ENCODE measurements around the gene MGST3.
A peak's percentile ranks its signal among the peaks of the same experiment; 100 is the strongest.
"Not testable (repeated sequence)": the region's sequence is repeated elsewhere in the genome, so short reads cannot be mapped to it uniquely, and the experiment has no call there.

The MGST3 gene

GRCh38 chr1:165644064-165644735 lies 13.2 kb downstream of the MGST3 start:
- Histone ChIP-seq H3K4me3 (no peak overlapping the region), H3K9ac (ENCODE audit: insufficient read length) (no peak overlapping the region), H3K9me3 (ENCODE audit: low read depth, low read length) (no peaks in the 10 kb centered on the region), H3K27ac (no peak overlapping the region), H3K36me3 (ENCODE audit: insufficient read depth, low read length) (peaks cover 5% of the 10 kb centered on the region; the same call in 1 of the 2 replicates)
- TF ChIP-seq FOXP2 (optimal IDR thresholded peaks at IDR 0.05; ENCODE audit: control extremely low read depth, extremely low read length, insufficient read depth) (no peak), EZH2 (IDR thresholded peaks at IDR 0.05) (no peak), POLR2AphosphoS5 (IDR thresholded peaks at IDR 0.05; ENCODE audit: borderline replicate concordance, low read depth, low read length) (no peak)
- DNase-seq (ENCODE audit: low read depth, low spot score) = no peak

- peak; percentile 40 for DNase-seq (ENCODE audit: low read depth, low spot score)
- peaks cover 4% of the 10 kb centered on the region for H3K36me3 ChIP-seq (ENCODE audit: insufficient read depth, low read length)
- no peak overlapping the region for H3K9ac ChIP-seq (ENCODE audit: insufficient read length)
- H3K9me3 ChIP-seq (ENCODE audit: low read depth, low read length) = no peaks in the 10 kb centered on the region
- peak overlapping the region; percentile 38 for H3K4me3 ChIP-seq
- TF ChIP-seq EZH2 (IDR thresholded peaks at IDR 0.05) = no peak
- no peak for TF ChIP-seq FOXP2 (optimal IDR thresholded peaks at IDR 0.05; ENCODE audit: control extremely low read depth, extremely low read length, insufficient read depth)
- no peak for TF ChIP-seq POLR2AphosphoS5 (IDR thresholded peaks at IDR 0.05; ENCODE audit: borderline replicate concordance, low read depth, low read length)
- H3K27ac ChIP-seq = peak overlapping the region; percentile 27; the same call in 1 of the 2 replicates
Observed at GRCh38 chr1:165645654-165646366, 14.8 kb downstream of the MGST3 start.

GRCh38 chr1:165647517-165647916 lies 16.5 kb downstream of the MGST3 start:
- no peak for DNase-seq (ENCODE audit: low read depth, low spot score)
- Histone ChIP-seq H3K9me3 (ENCODE audit: low read depth, low read length) (no peaks in the 10 kb centered on the region), H3K27ac (no peak overlapping the region), H3K4me3 (no peak overlapping the region), H3K9ac (ENCODE audit: insufficient read length) (no peak overlapping the region), H3K36me3 (ENCODE audit: insufficient read depth, low read length) (peaks cover 11% of the 10 kb centered on the region)
- TF ChIP-seq EZH2 (IDR thresholded peaks at IDR 0.05) (no peak), POLR2AphosphoS5 (IDR thresholded peaks at IDR 0.05; ENCODE audit: borderline replicate concordance, low read depth, low read length) (no peak), FOXP2 (optimal IDR thresholded peaks at IDR 0.05; ENCODE audit: control extremely low read depth, extremely low read length, insufficient read depth) (no peak)

GRCh38 chr1:165647970-165648369 lies 16.9 kb downstream of the MGST3 start:
- H3K9me3 ChIP-seq (ENCODE audit: low read depth, low read length) = no peaks in the 10 kb centered on the region
- H3K36me3 ChIP-seq (ENCODE audit: insufficient read depth, low read length) = peaks cover 11% of the 10 kb centered on the region
- TF ChIP-seq FOXP2 (optimal IDR thresholded peaks at IDR 0.05; ENCODE audit: control extremely low read depth, extremely low read length, insufficient read depth) = no peak
- TF ChIP-seq EZH2 (IDR thresholded peaks at IDR 0.05) = no peak
- no peak for TF ChIP-seq POLR2AphosphoS5 (IDR thresholded peaks at IDR 0.05; ENCODE audit: borderline replicate concordance, low read depth, low read length)
- no peak overlapping the region for H3K9ac ChIP-seq (ENCODE audit: insufficient read length)
- no peak for DNase-seq (ENCODE audit: low read depth, low spot score)
- no peak overlapping the region for H3K4me3 ChIP-seq
- H3K27ac ChIP-seq = no peak overlapping the region

- H3K9me3 ChIP-seq (ENCODE audit: low read depth, low read length) = no peaks in the 10 kb centered on the region
- H3K36me3 ChIP-seq (ENCODE audit: insufficient read depth, low read length) = peaks cover 20% of the 10 kb centered on the region
- no peak overlapping the region for H3K9ac ChIP-seq (ENCODE audit: insufficient read length)
- no peak overlapping the region for H3K4me3 ChIP-seq
- TF ChIP-seq FOXP2 (optimal IDR thresholded peaks at IDR 0.05; ENCODE audit: control extremely low read depth, extremely low read length, insufficient read depth) = no peak
- DNase-seq (ENCODE audit: low read depth, low spot score) = no peak
- H3K27ac ChIP-seq = no peak overlapping the region
Observed at GRCh38 chr1:165648919-165649572, 18.0 kb downstream of the MGST3 start.

GRCh38 chr1:165650981-165651625 lies 20.1 kb downstream of the MGST3 start:
- Histone ChIP-seq H3K9ac (ENCODE audit: insufficient read length) (no peak overlapping the region), H3K36me3 (ENCODE audit: insufficient read depth, low read length) (peaks cover 36% of the 10 kb centered on the region), H3K4me3 (no peak overlapping the region), H3K9me3 (ENCODE audit: low read depth, low read length) (no peaks in the 10 kb centered on the region), H3K27ac (no peak overlapping the region)
- no peak for TF ChIP-seq FOXP2 (optimal IDR thresholded peaks at IDR 0.05; ENCODE audit: control extremely low read depth, extremely low read length, insufficient read depth)
- TF ChIP-seq EZH2 (IDR thresholded peaks at IDR 0.05) = no peak
- no peak for TF ChIP-seq POLR2AphosphoS5 (IDR thresholded peaks at IDR 0.05; ENCODE audit: borderline replicate concordance, low read depth, low read length)
- DNase-seq (ENCODE audit: low read depth, low spot score) = no peak

- H3K9me3 ChIP-seq (ENCODE audit: low read depth, low read length); H3K27ac ChIP-seq; DNase-seq (ENCODE audit: low read depth, low spot score); H3K4me3 ChIP-seq; H3K9ac ChIP-seq (ENCODE audit: insufficient read length): not testable (repeated sequence)
- H3K36me3 ChIP-seq (ENCODE audit: insufficient read depth, low read length) = peaks cover 47% of the 10 kb centered on the region
Observed at GRCh38 chr1:165658766-165659580, 27.9 kb downstream of the MGST3 start.

GRCh38 chr1:165659581-165659895 lies 28.5 kb downstream of the MGST3 start:
- no peak overlapping the region for H3K4me3 ChIP-seq
- TF ChIP-seq EZH2 (IDR thresholded peaks at IDR 0.05) (no peak), FOXP2 (optimal IDR thresholded peaks at IDR 0.05; ENCODE audit: control extremely low read depth, extremely low read length, insufficient read depth) (no peak), POLR2AphosphoS5 (IDR thresholded peaks at IDR 0.05; ENCODE audit: borderline replicate concordance, low read depth, low read length) (no peak)
- no peak overlapping the region for H3K27ac ChIP-seq
- peaks cover 49% of the 10 kb centered on the region for H3K36me3 ChIP-seq (ENCODE audit: insufficient read depth, low read length)
- DNase-seq (ENCODE audit: low read depth, low spot score) = no peak
- H3K9ac ChIP-seq (ENCODE audit: insufficient read length) = no peak overlapping the region
- H3K9me3 ChIP-seq (ENCODE audit: low read depth, low read length) = no peaks in the 10 kb centered on the region
